Measurements from ENCODE around the gene BLM. TPM values are rescaled to one million over a fixed set of nuclear protein-coding genes. Genes with fewer than 3 reads are reported as not detected.

BLM gene
- total and polyA plus RNA-seq, 2 of the 8 experiments (the other 6 are each of a cell fraction or from before 2014, with no cell fraction given), result 15.2 to 46.7 TPM

- H3K4me1 ChIP-seq (replicated peaks in 1 of 4; ENCODE audit: control insufficient read depth in 3 of 4, insufficient read depth in 4 of 4, low read length in 3 of 4), result peaks cover 0 to 8% (median 5%) of the 10 kb centered on the region in 4 experiments; a peak in 6 of 7 replicates
- no peak overlapping the region for H2BK5ac ChIP-seq (ENCODE audit: low read depth, low read length)
- no peaks in the 10 kb centered on the region for H3K9me3 ChIP-seq (ENCODE audit: insufficient read depth in 2 of 2, low read depth in 1 of 2, low read length in 1 of 2)
- no peaks in the 10 kb centered on the region for H3K79me1 ChIP-seq (ENCODE audit: low read depth, low read length)
- H3K79me2 ChIP-seq (ENCODE audit: control insufficient read depth in 1 of 2, insufficient read depth in 2 of 2, low read length in 2 of 2), result no peaks in the 10 kb centered on the region
- WGBS, 2 experiments (ENCODE audit: extremely low coverage in 1 of 2, insufficient coverage in 1 of 2, insufficient read length in 1 of 2, insufficient replicate concordance in 2 of 2, low coverage in 1 of 2, low lambda C conversion rate in 2 of 2, missing lambda C conversion rate in 1 of 2), result 95% methylated on average over 6 of the region's 6 CpGs; no CpG with 5 or more reads in 1 of the 2 experiments
- no peak overlapping the region for H4K8ac ChIP-seq (ENCODE audit: extremely low read depth, insufficient read depth, low read length)
- H3K36me3 ChIP-seq (ENCODE audit: control insufficient read depth in 2 of 4, insufficient read depth in 4 of 4, low read length in 3 of 4), result no peaks in the 10 kb centered on the region
- ChIA-PET POLR2A (ENCODE audit: partially characterized antibody) (no interaction called here), CTCF (ENCODE audit: partially characterized antibody) (interaction anchor here (1.8 kb wide), 1 partner anchor 19 kb away, joined by 7 read pairs; no protein-coding TSS in a partner anchor)
- no peak overlapping the region for H2AFZ ChIP-seq (ENCODE audit: low read length)
- H3K23me2 ChIP-seq (ENCODE audit: low read depth, low read length), result peaks cover 1% of the 10 kb centered on the region; the same call in 1 of the 2 replicates
- H3K4me3 ChIP-seq (ENCODE audit: extremely low read depth in 1 of 4, insufficient read depth in 2 of 4, low read depth in 3 of 4, low read length in 4 of 4), result no peak overlapping the region
- no peak overlapping the region for H3K27ac ChIP-seq (ENCODE audit: low read depth, low read length)
- no peaks in the 10 kb centered on the region for H3K27me3 ChIP-seq (replicated peaks in 1 of 4; ENCODE audit: control insufficient read depth in 3 of 4, extremely low read depth in 1 of 4, insufficient read depth in 3 of 4, low read length in 3 of 4)
- H3K18ac ChIP-seq (ENCODE audit: extremely low read depth, low read length), result no peak overlapping the region
- H2BK15ac ChIP-seq (ENCODE audit: low read length), result no peak overlapping the region
- H4K91ac ChIP-seq (replicated peaks; ENCODE audit: insufficient read length, low read length), result no peak overlapping the region
- H3K14ac ChIP-seq (ENCODE audit: insufficient read length), result no peak overlapping the region
- no peak overlapping the region for H3K9ac ChIP-seq (replicated peaks in 1 of 4; ENCODE audit: extremely low read depth in 1 of 4, low read depth in 3 of 4, low read length in 3 of 4)
- no peak overlapping the region for H2AK5ac ChIP-seq (ENCODE audit: low read depth, low read length)
- no peak overlapping the region for H3K4ac ChIP-seq (replicated peaks; ENCODE audit: insufficient read length, low read depth, low read length)
- H3K23ac ChIP-seq (ENCODE audit: insufficient read length), result no peak overlapping the region
- no peak overlapping the region for H3K4me2 ChIP-seq (ENCODE audit: insufficient read depth in 1 of 2, low read depth in 2 of 2, low read length in 2 of 2)
- H4K5ac ChIP-seq (ENCODE audit: insufficient read length, low read depth, low read length), result no peak overlapping the region
- DNase-seq (ENCODE audit: low read depth in 1 of 2, low spot score in 2 of 2) (no peak), FAIRE-seq (no peak)
- H2BK20ac ChIP-seq (ENCODE audit: low read length), result no peak overlapping the region
- H2BK120ac ChIP-seq (replicated peaks; ENCODE audit: low read depth, low read length), result no peak overlapping the region
- no peaks in the 10 kb centered on the region for H4K20me1 ChIP-seq (replicated peaks in 1 of 2; ENCODE audit: control insufficient read depth in 1 of 2, insufficient read depth in 2 of 2, low read length in 2 of 2)
- no peak overlapping the region for H3K56ac ChIP-seq (replicated peaks; ENCODE audit: insufficient read length, low read depth, low read length)
- H2BK12ac ChIP-seq (ENCODE audit: low read depth, low read length), result no peak overlapping the region
- no peak for TF ChIP-seq RAD21 (IDR thresholded peaks at IDR 0.05 in 1 of 2, conservative IDR thresholded peaks at IDR 0.05 in 1 of 2; ENCODE audit: low read depth in 2 of 2, low read length in 2 of 2)
- no peak for TF ChIP-seq TCF12 (IDR thresholded peaks at IDR 0.05; ENCODE audit: low read depth, low read length)
- TF ChIP-seq JUND (IDR thresholded peaks at IDR 0.05; ENCODE audit: low read length), result no peak
- no peak for TF ChIP-seq CTCF (IDR thresholded peaks at IDR 0.05; ENCODE audit: control extremely low read depth in 1 of 3, insufficient read depth in 1 of 3, low read depth in 1 of 3, low read length in 3 of 3)
- TF ChIP-seq CHD1 (IDR thresholded peaks at IDR 0.05; ENCODE audit: low read depth, low read length), result no peak
- no peak for TF ChIP-seq POLR2AphosphoS5 (IDR thresholded peaks at IDR 0.05; ENCODE audit: low read depth, low read length)
These were observed 145.3 kb downstream of the BLM start for GRCh38 chr15:90862487-90862886.

All from H1 (cell line).